ENCODE measurements around the gene CLSTN2.

Gene CLSTN2

GRCh38 chr3:139935016-139935865 lies at the start of gene CLSTN2:
Gene CLSTN2, plus strand, starts transcription at chr3:139935185.
- no peak for DNase-seq

GRCh38 chr3:139887431-139887830 lies 47.6 kb upstream of the CLSTN2 start:
- DNase-seq: no peak

- DNase-seq: no peak
Observed at GRCh38 chr3:139888561-139889140, 46.3 kb upstream of the CLSTN2 start.

GRCh38 chr3:139893267-139893962 lies 41.6 kb upstream of the CLSTN2 start:
- no peak for DNase-seq

GRCh38 chr3:139893963-139894642 lies 40.9 kb upstream of the CLSTN2 start:
- DNase-seq: no peak

GRCh38 chr3:139894643-139894989 lies 40.4 kb upstream of the CLSTN2 start:
- DNase-seq: no peak

- no peak for DNase-seq
Observed at GRCh38 chr3:139897759-139898158, 37.2 kb upstream of the CLSTN2 start.

GRCh38 chr3:139906418-139906817 lies 28.6 kb upstream of the CLSTN2 start:
- DNase-seq: no peak

- DNase-seq: no peak
Observed at GRCh38 chr3:139909811-139910210, 25.2 kb upstream of the CLSTN2 start.

GRCh38 chr3:139916271-139916670 lies 18.7 kb upstream of the CLSTN2 start:
- DNase-seq: no peak

GRCh38 chr3:139917226-139917785 lies 17.7 kb upstream of the CLSTN2 start:
- no peak for DNase-seq

GRCh38 chr3:139928708-139929505 lies 6.1 kb upstream of the CLSTN2 start:
- DNase-seq: no peak

- DNase-seq: no peak
Observed at GRCh38 chr3:139930211-139930610, 4.8 kb upstream of the CLSTN2 start.

- DNase-seq: no peak
Observed at GRCh38 chr3:139933766-139934165, 1.2 kb upstream of the CLSTN2 start.

- DNase-seq: no peak
Observed at GRCh38 chr3:139934613-139935015, 371 bp upstream of the CLSTN2 start.

GRCh38 chr3:139935866-139936817 lies 1.2 kb downstream of the CLSTN2 start:
- no peak for DNase-seq

- DNase-seq: peak; percentile 57
Observed at GRCh38 chr3:139937674-139938279, 2.8 kb downstream of the CLSTN2 start.

GRCh38 chr3:139939681-139940190 lies 4.8 kb downstream of the CLSTN2 start:
- DNase-seq: no peak

- no peak for DNase-seq
Observed at GRCh38 chr3:139940622-139941021, 5.6 kb downstream of the CLSTN2 start.

GRCh38 chr3:139941580-139941979 lies 6.6 kb downstream of the CLSTN2 start:
- no peak for DNase-seq

All from OCI-M1 (cell line).